OCI-LY7 (cell line): Measurements from ENCODE around the gene HELZ. TPM values are rescaled to one million over a fixed set of nuclear protein-coding genes. Genes with fewer than 3 reads are reported as not detected.

Experiments used
- BruUV-seq: library from RNA; stranded (reverse); fragments of 400-500 nt; replicated peaks from 2 replicates; lab custom pipeline; 2021; lab: Mats Ljungman, UMichigan
- CTCF ChIA-PET: fragments of 300-600 bp; sonication (Branson Sonifier 250); formaldehyde crosslinking; loops from one replicate; lab custom pipeline; 2022; ENCODE audit warnings: antibody characterized with exemption; ENCODE audit not compliant: unreplicated experiment; lab: Charles Lee
- POLR2A ChIA-PET: fragments of 300-600 bp; sonication (Branson Sonifier 250); formaldehyde crosslinking; loops from one replicate; lab custom pipeline; 2022; ENCODE audit warnings: antibody characterized with exemption; lab: Charles Lee
- DNase-seq: peaks from one replicate; pipeline ENCODE4 v3.0.0-alpha.2; 2015; ENCODE audit warnings: low spot score
- H2AFZ ChIP-seq: fragments of 200-600 bp; sonication (generic), shearing (Covaris generic); 2 replicates; pipeline ENCODE4 v1.6.1; 2014; ENCODE audit warnings: mild to moderate bottlenecking, antibody characterized with exemption, low read length, moderate library complexity
- H3K27ac ChIP-seq: fragments of 200-600 bp; sonication (generic); 2 replicates; pipeline ENCODE4 v1.5.1; 2014; ENCODE audit warnings: mixed run types, low read depth, mild to moderate bottlenecking, moderate library complexity, low read length, inconsistent platforms; ENCODE audit not compliant: poor library complexity, severe bottlenecking
- H3K36me3 ChIP-seq: fragments of 200-600 bp; sonication (generic); 2 replicates; pipeline ENCODE4 v1.6.1; 2014; ENCODE audit warnings: mild to moderate bottlenecking, antibody characterized with exemption, low read length, moderate library complexity, mixed read lengths; ENCODE audit not compliant: insufficient read depth
- H3K4me1 ChIP-seq: fragments of 200-600 bp; sonication (generic); 2 replicates; pipeline ENCODE4 v1.5.1; 2014; ENCODE audit warnings: mild to moderate bottlenecking, low read length; ENCODE audit not compliant: insufficient read depth, poor library complexity, severe bottlenecking
- H3K4me2 ChIP-seq: fragments of 200-600 bp; sonication (generic); 2 replicates; pipeline ENCODE4 v1.6.1; 2014; ENCODE audit warnings: mild to moderate bottlenecking, low read length
- H3K4me3 ChIP-seq: fragments of 200-600 bp; sonication (generic); 2 replicates; pipeline ENCODE4 v1.5.1; 2014; ENCODE audit warnings: mild to moderate bottlenecking, low read depth, low read length; ENCODE audit not compliant: poor library complexity, severe bottlenecking
- H3K79me2 ChIP-seq: fragments of 200-600 bp; sonication (generic); 2 replicates; pipeline ENCODE4 v1.6.1; 2016; ENCODE audit warnings: low read depth, mild to moderate bottlenecking, low read length, moderate library complexity, mixed read lengths; ENCODE audit not compliant: insufficient read depth
- H3K9me2 ChIP-seq: fragments of 200-600 bp; sonication (generic); 2 replicates; pipeline ENCODE4 v1.6.1; 2016; ENCODE audit warnings: mild to moderate bottlenecking, low read length, mixed read lengths; ENCODE audit not compliant: insufficient read depth
- H3K9me3 ChIP-seq: fragments of 200-600 bp; sonication (generic); 2 replicates; pipeline ENCODE4 v1.6.1; 2014; ENCODE audit warnings: mild to moderate bottlenecking, mixed run types, low read length, mixed read lengths
- H4K20me1 ChIP-seq: fragments of 200-600 bp; sonication (generic); 2 replicates; pipeline ENCODE4 v1.6.1; 2014; ENCODE audit warnings: mild to moderate bottlenecking, antibody characterized with exemption, low read length, moderate library complexity, mixed read lengths; ENCODE audit not compliant: insufficient read depth
- EZH2phosphoT487 ChIP-seq: fragments of 200-600 bp; sonication (generic); IDR thresholded peaks from 2 replicates; pipeline ENCODE4 v1.6.1; 2018; ENCODE audit warnings: low read depth, borderline replicate concordance, mild to moderate bottlenecking, mixed run types, antibody characterized with exemption, low read length, moderate library complexity, mixed read lengths
- intact Hi-C: fragments of 100-400 bp; cut with micrococcal nuclease; formaldehyde crosslinking; loops from one replicate; pipeline ENCODE4 v1.10.0; 2022; ENCODE audit not compliant: unreplicated experiment
- total RNA-seq, 2 experiments: library from RNA; depleted of rRNA in 1 of 2; stranded (reverse); fragments of >200 nt in 1 of 2; shearing (Covaris generic) in 1 of 2; gene quantifications; 2 replicates each; pipeline ENCODE4 v1.2.3, GENCODE V29; 2014 to 2022
- TF ChIP-seq, protein P1 (sequence below): fragments of 200-600 bp; sonication (generic); conservative IDR thresholded peaks from 2 replicates; pipeline ENCODE4 v1.5.1; 2014; ENCODE audit warnings: mild to moderate bottlenecking, antibody characterized with exemption, low read length, moderate library complexity, mixed read lengths

HELZ gene
- total RNA-seq, 2 experiments from 2014 or later: 33.9 to 58.9 TPM

DNA sequence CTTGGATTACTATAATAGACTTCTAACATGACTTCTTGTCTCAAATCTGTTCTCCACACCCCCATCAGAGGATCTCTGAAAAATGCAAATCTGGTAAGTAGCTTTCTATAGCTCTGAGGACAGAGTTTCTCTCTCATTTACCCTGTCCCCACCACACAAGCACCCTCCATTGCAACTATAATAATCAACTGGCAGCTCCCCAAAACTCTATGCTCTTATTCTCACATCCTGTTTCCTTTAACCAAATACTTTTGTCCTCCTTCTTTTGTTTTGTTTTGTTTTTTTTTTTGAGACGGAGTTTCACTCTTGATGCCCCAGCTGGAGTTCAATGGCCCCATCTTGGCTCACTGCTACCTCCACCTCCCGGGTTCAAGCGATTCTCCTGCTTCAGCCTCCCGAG, 73.4 kb downstream of the HELZ start:
- Histone ChIP-seq H3K9me2 (no peaks in the 10 kb centered on the region), H3K4me1 (peaks cover 8% of the 10 kb centered on the region), H3K4me3 (no peak overlapping the region), H3K4me2 (peak overlapping the region; percentile 18; the same call in 1 of the 2 replicates), H3K27ac (no peak overlapping the region), H3K79me2 (no peaks in the 10 kb centered on the region), H3K36me3 (peaks cover 51% of the 10 kb centered on the region), H4K20me1 (no peaks in the 10 kb centered on the region), H3K9me3 (no peaks in the 10 kb centered on the region), H2AFZ (no peak overlapping the region)
- no peak for TF ChIP-seq EZH2phosphoT487
- TF ChIP-seq, protein P1, sequence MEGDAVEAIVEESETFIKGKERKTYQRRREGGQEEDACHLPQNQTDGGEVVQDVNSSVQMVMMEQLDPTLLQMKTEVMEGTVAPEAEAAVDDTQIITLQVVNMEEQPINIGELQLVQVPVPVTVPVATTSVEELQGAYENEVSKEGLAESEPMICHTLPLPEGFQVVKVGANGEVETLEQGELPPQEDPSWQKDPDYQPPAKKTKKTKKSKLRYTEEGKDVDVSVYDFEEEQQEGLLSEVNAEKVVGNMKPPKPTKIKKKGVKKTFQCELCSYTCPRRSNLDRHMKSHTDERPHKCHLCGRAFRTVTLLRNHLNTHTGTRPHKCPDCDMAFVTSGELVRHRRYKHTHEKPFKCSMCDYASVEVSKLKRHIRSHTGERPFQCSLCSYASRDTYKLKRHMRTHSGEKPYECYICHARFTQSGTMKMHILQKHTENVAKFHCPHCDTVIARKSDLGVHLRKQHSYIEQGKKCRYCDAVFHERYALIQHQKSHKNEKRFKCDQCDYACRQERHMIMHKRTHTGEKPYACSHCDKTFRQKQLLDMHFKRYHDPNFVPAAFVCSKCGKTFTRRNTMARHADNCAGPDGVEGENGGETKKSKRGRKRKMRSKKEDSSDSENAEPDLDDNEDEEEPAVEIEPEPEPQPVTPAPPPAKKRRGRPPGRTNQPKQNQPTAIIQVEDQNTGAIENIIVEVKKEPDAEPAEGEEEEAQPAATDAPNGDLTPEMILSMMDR: no peak
- POLR2A ChIA-PET: interaction anchor here (0.6 to 1.1 kb wide), 2 partner anchors 13 to 19 kb away, joined by 3 to 7 read pairs; no protein-coding TSS in a partner anchor
- BruUV-seq: no TSS peak
- peak; percentile 11 for DNase-seq
- intact Hi-C loops: no loop called here
- CTCF ChIA-PET: no interaction called here

DNA sequence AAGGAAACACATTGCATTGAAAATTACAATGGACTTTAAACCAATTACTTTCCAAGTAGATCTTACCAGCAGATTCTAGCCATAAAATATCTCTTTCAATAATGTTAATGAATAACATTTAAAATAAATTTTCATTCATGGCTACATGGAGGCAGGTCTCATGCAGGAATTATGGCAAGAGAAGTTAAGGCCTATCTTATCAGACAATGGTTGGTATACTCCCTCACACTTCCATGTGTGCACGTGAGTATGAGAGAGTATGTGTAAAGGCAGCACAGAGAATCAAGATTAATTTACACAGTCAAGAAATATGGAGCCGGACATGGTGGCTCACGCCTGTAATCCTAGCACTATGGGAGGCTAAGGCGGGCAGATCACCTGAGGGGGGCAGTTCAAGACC, 76.5 kb downstream of the HELZ start:
- H3K79me2 ChIP-seq: no peaks in the 10 kb centered on the region
- H3K9me3 ChIP-seq: no peaks in the 10 kb centered on the region
- no TSS peak for BruUV-seq
- no peak overlapping the region for H3K4me2 ChIP-seq
- no peak overlapping the region for H2AFZ ChIP-seq
- TF ChIP-seq EZH2phosphoT487: no peak
- no peak overlapping the region for H3K27ac ChIP-seq
- peaks cover 55% of the 10 kb centered on the region for H3K36me3 ChIP-seq
- intact Hi-C loops: no loop called here
- H3K4me3 ChIP-seq: no peak overlapping the region
- ChIA-PET CTCF (no interaction called here), POLR2A (no interaction called here)
- peaks cover 8% of the 10 kb centered on the region for H3K4me1 ChIP-seq
- no peaks in the 10 kb centered on the region for H4K20me1 ChIP-seq
- DNase-seq: no peak
- no peaks in the 10 kb centered on the region for H3K9me2 ChIP-seq

DNA sequence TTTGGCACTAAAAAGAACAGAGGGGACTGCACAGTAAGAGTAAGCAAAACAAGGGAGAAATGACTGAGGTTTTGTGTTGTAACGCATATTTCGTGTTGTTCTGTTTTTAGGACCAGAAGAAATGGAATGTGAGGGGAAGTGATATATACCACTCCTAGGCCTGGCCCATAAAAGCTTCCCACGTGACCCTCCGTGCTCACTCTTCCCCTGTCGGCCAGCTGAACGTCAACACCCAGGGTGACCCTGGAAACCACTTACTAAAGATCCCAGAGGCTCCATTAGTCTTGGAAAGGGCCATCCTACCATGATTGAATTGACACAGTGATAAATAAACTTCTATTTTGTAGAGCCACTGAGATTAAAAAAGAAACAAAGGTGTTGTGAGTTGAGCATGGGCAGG, 79.8 kb downstream of the HELZ start:
- Histone ChIP-seq H3K9me3 (no peaks in the 10 kb centered on the region), H2AFZ (no peak overlapping the region), H3K4me1 (no peaks in the 10 kb centered on the region), H3K36me3 (peaks cover 50% of the 10 kb centered on the region), H3K9me2 (no peaks in the 10 kb centered on the region), H4K20me1 (no peaks in the 10 kb centered on the region), H3K4me3 (no peak overlapping the region), H3K79me2 (no peaks in the 10 kb centered on the region), H3K27ac (no peak overlapping the region), H3K4me2 (no peak overlapping the region)
- BruUV-seq: no TSS peak
- ChIA-PET POLR2A (no interaction called here), CTCF (no interaction called here)
- DNase-seq: no peak
- intact Hi-C loops: no loop called here
- TF ChIP-seq, protein P1: no peak
- TF ChIP-seq EZH2phosphoT487: no peak
